Mesenchymal stem cell (in vitro differentiated cells and primary cell): ENCODE results near the gene GTF2F1. TPM values are rescaled to one million over a fixed set of nuclear protein-coding genes. Genes with fewer than 3 reads are reported as not detected.
A peak's percentile ranks its signal among the peaks of the same experiment; 100 is the strongest.

Experiments used
- DNase-seq: peaks from one replicate; pipeline ENCODE4 v3.0.0-alpha.2; 2013
- H2AFZ ChIP-seq: one replicate; pipeline ENCODE4 v1.6.1; 2013; ENCODE audit warnings: low read depth, mild to moderate bottlenecking, control low read depth, inconsistent platforms, low read length, moderate library complexity
- H2AK5ac ChIP-seq: 2 replicates; pipeline ENCODE4 v1.6.1; 2013; ENCODE audit warnings: low read length, moderate library complexity, mild to moderate bottlenecking, inconsistent platforms; ENCODE audit not compliant: severe bottlenecking
- H2BK120ac ChIP-seq: one replicate; pipeline ENCODE4 v1.6.1; 2013; ENCODE audit warnings: low read depth, mild to moderate bottlenecking, inconsistent platforms, low read length, moderate library complexity
- H2BK12ac ChIP-seq, 2 experiments: one replicate each; pipeline ENCODE4 v1.6.1; 2013; ENCODE audit warnings: inconsistent platforms in 2 of 2, low read length in 2 of 2, mild to moderate bottlenecking in 2 of 2, moderate library complexity in 2 of 2, control low read depth in 1 of 2
- H2BK15ac ChIP-seq: one replicate; pipeline ENCODE4 v1.6.1; 2013; ENCODE audit warnings: mild to moderate bottlenecking, low read depth, inconsistent platforms; ENCODE audit not compliant: poor library complexity, severe bottlenecking
- H2BK5ac ChIP-seq: 2 replicates; pipeline ENCODE4 v1.6.1; 2013; ENCODE audit warnings: low read depth, mild to moderate bottlenecking, low read length, control low read depth, inconsistent platforms; ENCODE audit not compliant: poor library complexity, severe bottlenecking
- H3K14ac ChIP-seq, 2 experiments: one replicate each; pipeline ENCODE4 v1.6.1; 2013; ENCODE audit warnings: inconsistent platforms in 2 of 2, low read length in 2 of 2, control low read depth in 1 of 2, mild to moderate bottlenecking in 1 of 2, moderate library complexity in 1 of 2
- H3K18ac ChIP-seq, 2 experiments: one replicate each; pipeline ENCODE4 v1.6.1; 2013; ENCODE audit warnings: inconsistent platforms in 2 of 2, low read length in 2 of 2, control low read depth in 1 of 2, low read depth in 1 of 2, mild to moderate bottlenecking in 1 of 2
- H3K23ac ChIP-seq, 2 experiments: one replicate each; pipeline ENCODE4 v1.6.1; 2013; ENCODE audit warnings: inconsistent platforms in 2 of 2, low read length in 2 of 2, mild to moderate bottlenecking in 2 of 2, moderate library complexity in 2 of 2, control low read depth in 1 of 2
- H3K27ac ChIP-seq: 2 replicates; pipeline ENCODE4 v1.5.1; 2013; ENCODE audit warnings: mild to moderate bottlenecking, moderate library complexity, low read length, control low read depth, inconsistent platforms; ENCODE audit not compliant: poor library complexity, severe bottlenecking
- H3K27me3 ChIP-seq, 2 experiments: 2 replicates each; pipeline versions ENCODE4 v1.6.1 to v1.7.0; 2013; ENCODE audit warnings: low read length in 2 of 2, mild to moderate bottlenecking in 2 of 2, moderate library complexity in 2 of 2, control low read depth in 1 of 2, inconsistent platforms in 1 of 2; ENCODE audit not compliant: control insufficient read depth in 1 of 2, insufficient read depth in 1 of 2
- H3K36me3 ChIP-seq, 2 experiments: 2 replicates each; pipeline versions ENCODE4 v1.6.1 to v1.7.0; 2013; ENCODE audit warnings: low read length in 2 of 2, control low read depth in 1 of 2, inconsistent platforms in 1 of 2, low read depth in 1 of 2, mild to moderate bottlenecking in 1 of 2; ENCODE audit not compliant: insufficient read depth in 2 of 2, control insufficient read depth in 1 of 2
- H3K4ac ChIP-seq, 2 experiments: one replicate each; pipeline ENCODE4 v1.6.1; 2013; ENCODE audit warnings: inconsistent platforms in 2 of 2, low read length in 2 of 2, mild to moderate bottlenecking in 2 of 2, moderate library complexity in 2 of 2, control low read depth in 1 of 2, low read depth in 1 of 2
- H3K4me1 ChIP-seq: 2 replicates; pipeline ENCODE4 v1.6.1; 2013; ENCODE audit warnings: low read depth, low read length, control low read depth; ENCODE audit not compliant: control insufficient read depth, insufficient read depth
- H3K4me2 ChIP-seq: 2 replicates; pipeline ENCODE4 v1.6.1; 2013; ENCODE audit warnings: low read length, mild to moderate bottlenecking, inconsistent platforms; ENCODE audit not compliant: poor library complexity, severe bottlenecking
- H3K4me3 ChIP-seq, 2 experiments: 2 replicates each; pipeline versions ENCODE4 v1.5.1 to v1.7.0; 2013; ENCODE audit warnings: low read length in 2 of 2, mild to moderate bottlenecking in 2 of 2, control low read depth in 1 of 2, low read depth in 1 of 2; ENCODE audit not compliant: insufficient read depth in 1 of 2
- H3K79me1 ChIP-seq: replicated peaks from 2 replicates; pipeline ENCODE4 v1.6.1; 2013; ENCODE audit warnings: mild to moderate bottlenecking, control low read depth, low read length, inconsistent platforms; ENCODE audit not compliant: poor library complexity, severe bottlenecking
- H3K9ac ChIP-seq: 2 replicates; pipeline ENCODE4 v1.7.0; 2013; ENCODE audit warnings: mild to moderate bottlenecking, low read length, moderate library complexity
- H3K9me3 ChIP-seq: 2 replicates; pipeline ENCODE4 v1.7.0; 2013; ENCODE audit warnings: mild to moderate bottlenecking, low read length; ENCODE audit not compliant: control insufficient read depth
- H4K8ac ChIP-seq: one replicate; pipeline ENCODE4 v1.6.1; 2013; ENCODE audit warnings: inconsistent platforms, mild to moderate bottlenecking, low read length, moderate library complexity
- H4K91ac ChIP-seq: one replicate; pipeline ENCODE4 v1.6.1; 2013; ENCODE audit warnings: mild to moderate bottlenecking, low read length, inconsistent platforms
- WGBS: methylation state at CpG from one replicate; pipeline ENCODE4 v1.1.7; 2013; ENCODE audit warnings: mixed read lengths; 5-methylcytosine and 5-hydroxymethylcytosine counted together
- polyA plus RNA-seq, 2 experiments: library from polyadenylated mRNA; stranded (reverse); fragments of 200-250 nt; gene quantifications; one replicate each; pipeline ENCODE4 v1.2.3, GENCODE V29; 2013

GTF2F1 gene, protein sequence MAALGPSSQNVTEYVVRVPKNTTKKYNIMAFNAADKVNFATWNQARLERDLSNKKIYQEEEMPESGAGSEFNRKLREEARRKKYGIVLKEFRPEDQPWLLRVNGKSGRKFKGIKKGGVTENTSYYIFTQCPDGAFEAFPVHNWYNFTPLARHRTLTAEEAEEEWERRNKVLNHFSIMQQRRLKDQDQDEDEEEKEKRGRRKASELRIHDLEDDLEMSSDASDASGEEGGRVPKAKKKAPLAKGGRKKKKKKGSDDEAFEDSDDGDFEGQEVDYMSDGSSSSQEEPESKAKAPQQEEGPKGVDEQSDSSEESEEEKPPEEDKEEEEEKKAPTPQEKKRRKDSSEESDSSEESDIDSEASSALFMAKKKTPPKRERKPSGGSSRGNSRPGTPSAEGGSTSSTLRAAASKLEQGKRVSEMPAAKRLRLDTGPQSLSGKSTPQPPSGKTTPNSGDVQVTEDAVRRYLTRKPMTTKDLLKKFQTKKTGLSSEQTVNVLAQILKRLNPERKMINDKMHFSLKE
- 85.8 TPM for polyA plus RNA-seq (2013, experiment 1 of 2)
- polyA plus RNA-seq (2013, experiment 2 of 2), result 77.3 TPM

DNA sequence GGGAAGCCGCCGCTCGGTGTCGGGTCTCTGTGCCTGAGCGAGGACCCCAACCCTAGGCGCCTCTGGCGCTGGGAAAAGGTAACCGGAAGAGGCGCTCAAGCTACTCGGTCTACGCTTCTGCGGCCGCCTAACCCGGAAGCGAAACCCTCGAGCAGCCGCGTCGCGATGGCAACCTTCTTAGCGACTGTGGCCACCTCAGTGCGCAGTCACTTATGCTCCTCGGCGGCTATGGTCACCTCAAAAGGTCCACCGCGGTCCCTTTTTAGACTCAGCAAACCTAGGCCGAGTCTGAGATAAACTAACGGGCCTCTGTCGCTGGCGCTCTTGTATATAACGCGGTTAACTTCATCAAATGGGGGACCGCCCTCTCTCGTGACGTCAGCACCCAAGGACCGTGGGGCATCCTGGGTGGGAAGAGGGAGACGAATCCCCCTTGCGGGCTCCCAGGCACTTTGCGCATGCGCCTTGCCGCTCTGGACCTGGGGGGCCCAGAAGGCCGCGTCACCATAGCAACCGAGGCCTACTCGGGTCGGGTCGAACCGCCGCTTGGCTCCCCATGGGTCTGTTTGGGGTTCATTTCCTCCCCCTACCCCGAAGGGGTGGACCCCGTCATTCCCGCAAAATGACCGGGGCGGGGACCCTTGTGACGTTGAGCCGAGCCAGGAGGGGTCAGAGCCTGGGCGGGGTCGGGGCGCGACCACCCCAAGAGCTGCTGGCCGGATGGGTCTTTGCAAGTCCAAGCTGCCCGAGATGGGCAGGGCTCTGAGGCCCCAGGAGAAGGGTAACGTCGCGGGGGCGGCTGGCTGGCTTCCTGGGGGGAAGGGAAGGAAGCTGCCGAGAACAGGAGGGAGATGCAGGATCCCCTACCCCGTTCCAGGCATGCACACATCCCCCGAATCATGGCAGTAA, at the start of gene GTF2F1:
TSS of gene GTF2F1 (minus strand) at position 91 of the 909 bp plus-strand sequence. CDS start 169 bp downstream, outside the sequence.
- 2% methylated on average over 58 of the region's 69 CpGs for WGBS
- Histone ChIP-seq H2AK5ac (peak within 1 kb of the TSS; percentile 44), H3K4me1 (peaks cover 12% of the 10 kb centered on the region), H3K4ac (peak within 1 kb of the TSS; percentile 57 to 97), H3K23ac (peak within 1 kb of the TSS in 1 of 2 experiments; percentile 94), H3K4me2 (peak within 1 kb of the TSS; percentile 91), H3K14ac (peak within 1 kb of the TSS; percentile 43 to 92), H4K91ac (peak within 1 kb of the TSS; percentile 91), H3K27ac (peak within 1 kb of the TSS; percentile 96), H2BK120ac (peak within 1 kb of the TSS; percentile 89), H2BK15ac (peak within 1 kb of the TSS; percentile 90), H3K9ac (peak within 1 kb of the TSS; percentile 96), H3K4me3 (peak within 1 kb of the TSS; percentile 93 to 96), H3K36me3 (peaks cover 26 to 27% of the 10 kb centered on the region in 2 experiments), H3K18ac (peak within 1 kb of the TSS; percentile 93 to 99), H2BK5ac (peak within 1 kb of the TSS; percentile 99), H3K79me1 (peaks cover 24% of the 10 kb centered on the region), H3K9me3 (no peaks in the 10 kb centered on the region), H4K8ac (peak within 1 kb of the TSS; percentile 96), H2BK12ac (peak within 1 kb of the TSS; percentile 38 to 60), H2AFZ (peak within 1 kb of the TSS; percentile 94), H3K27me3 (no peaks in the 10 kb centered on the region)
- DNase-seq, result peak; percentile 98

GRCh38 chr19:6442087-6442688, 49.2 kb upstream of the GTF2F1 start:
- 94% methylated on average over 7 of the region's 13 CpGs for WGBS
- no peak overlapping the region for H3K4me2 ChIP-seq
- H4K8ac ChIP-seq, result no peak overlapping the region
- no peak overlapping the region for H3K4me3 ChIP-seq
- no peaks in the 10 kb centered on the region for H3K4me1 ChIP-seq
- no peak overlapping the region for H3K27ac ChIP-seq
- no peak for DNase-seq
- no peak overlapping the region for H2BK120ac ChIP-seq
- no peak overlapping the region for H3K14ac ChIP-seq
- H2AFZ ChIP-seq, result no peak overlapping the region
- no peak overlapping the region for H2AK5ac ChIP-seq
- H2BK12ac ChIP-seq, result no peak overlapping the region
- H3K79me1 ChIP-seq, result no peaks in the 10 kb centered on the region
- no peaks in the 10 kb centered on the region for H3K27me3 ChIP-seq
- H4K91ac ChIP-seq, result no peak overlapping the region
- H3K4ac ChIP-seq, result no peak overlapping the region
- peaks cover 8% of the 10 kb centered on the region for H3K9me3 ChIP-seq
- H3K9ac ChIP-seq, result no peak overlapping the region
- no peak overlapping the region for H2BK5ac ChIP-seq
- no peak overlapping the region for H3K18ac ChIP-seq
- no peak overlapping the region for H3K23ac ChIP-seq
- peaks cover 0 to 30% of the 10 kb centered on the region in 2 experiments for H3K36me3 ChIP-seq
- no peak overlapping the region for H2BK15ac ChIP-seq

DNA sequence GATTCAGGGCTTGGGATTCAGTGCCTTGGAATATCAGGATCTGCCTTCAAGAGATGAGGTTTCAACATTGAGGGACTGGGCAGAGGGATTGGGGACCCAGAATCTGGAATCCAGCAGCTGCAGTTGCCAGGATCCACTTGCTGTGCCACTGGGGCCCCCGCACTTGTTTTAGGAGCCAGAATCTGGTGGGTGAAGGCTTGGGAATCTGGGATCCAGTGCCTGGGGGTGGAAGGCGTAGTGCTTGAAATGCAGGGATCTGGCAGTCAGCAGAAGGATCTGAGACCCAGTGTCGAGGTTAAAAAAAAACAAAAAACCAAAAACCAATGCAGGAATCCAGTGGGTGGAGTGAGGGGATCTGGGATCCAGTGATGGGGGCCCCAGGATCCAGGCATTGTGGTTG, 47.9 kb upstream of the GTF2F1 start:
- DNase-seq, result no peak
- H3K4me2 ChIP-seq, result no peak overlapping the region
- H3K9ac ChIP-seq, result no peak overlapping the region
- H2BK12ac ChIP-seq, result no peak overlapping the region
- no peak overlapping the region for H3K14ac ChIP-seq
- H3K18ac ChIP-seq, result no peak overlapping the region
- no peak overlapping the region for H3K4ac ChIP-seq
- no peaks in the 10 kb centered on the region for H3K79me1 ChIP-seq
- peaks cover 5% of the 10 kb centered on the region for H3K9me3 ChIP-seq
- no peak overlapping the region for H4K91ac ChIP-seq
- no peak overlapping the region for H2BK5ac ChIP-seq
- no peak overlapping the region for H3K27ac ChIP-seq
- no peak overlapping the region for H2BK15ac ChIP-seq
- H2AK5ac ChIP-seq, result no peak overlapping the region
- WGBS, result 95% methylated on average over 3 of the region's 3 CpGs
- no peaks in the 10 kb centered on the region for H3K4me1 ChIP-seq
- H3K23ac ChIP-seq, result no peak overlapping the region
- H2BK120ac ChIP-seq, result no peak overlapping the region
- no peak overlapping the region for H2AFZ ChIP-seq
- no peak overlapping the region for H4K8ac ChIP-seq
- no peaks in the 10 kb centered on the region for H3K27me3 ChIP-seq
- H3K4me3 ChIP-seq, result no peak overlapping the region
- H3K36me3 ChIP-seq, result peaks cover 0 to 25% of the 10 kb centered on the region in 2 experiments
